SK-N-SH (cell line): Measurements from ENCODE around the gene CDCP2. TPM values are rescaled to one million over a fixed set of nuclear protein-coding genes. Genes with fewer than 3 reads are reported as not detected.

Experiments
- CTCF ChIA-PET: fragments of 300-600, 350-600 bp; formaldehyde crosslinking; extraction: SDS; loops from one replicate; lab custom pipeline; 2021; lab: Yijun Ruan, JAX
- POLR2A ChIA-PET: fragments of 350-600 bp; sonication (Branson Sonifier 250); formaldehyde crosslinking; extraction: SDS; loops from one replicate; lab custom pipeline; 2020; ENCODE audit warnings: antibody characterized with exemption, inconsistent platforms; lab: Yijun Ruan, JAX
- DNase-seq: peaks from one replicate; pipeline ENCODE4 v3.0.0; 2012
- H2AFZ ChIP-seq: fragments of 200-600 bp; sonication (generic); 2 replicates; pipeline ENCODE4 v1.8.1; 2016; ENCODE audit warnings: antibody characterized with exemption, mild to moderate bottlenecking, low read depth
- H3F3A ChIP-seq: fragments of 200-600 bp; sonication (generic); replicated peaks from 2 replicates; pipeline ENCODE3; 2016; ENCODE audit warnings: antibody characterized with exemption, mild to moderate bottlenecking; ENCODE audit not compliant: insufficient read depth
- H3K27ac ChIP-seq, 2 experiments: fragments of 200-500 bp in 1 of 2; fragments of 200-600 bp in 1 of 2; sonication (Bioruptor generic) in 1 of 2; sonication (generic), shearing (Covaris generic) in 1 of 2; 2 replicates each; pipeline versions ENCODE4 v1.5.1 to v1.6.1; 2014 to 2016; ENCODE audit warnings: low read depth in 2 of 2, inconsistent platforms in 1 of 2, low read length in 1 of 2, mild to moderate bottlenecking in 1 of 2, mixed read lengths in 1 of 2
- H3K27me3 ChIP-seq: fragments of 200-600 bp; sonication (generic), shearing (Covaris generic); 2 replicates; pipeline ENCODE4 v1.6.1; 2016; ENCODE audit warnings: mixed run types; ENCODE audit not compliant: insufficient read depth
- H3K36me3 ChIP-seq, 2 experiments: fragments of 200-500 bp in 1 of 2; fragments of 200-600 bp in 1 of 2; sonication (Bioruptor generic) in 1 of 2; sonication (generic) in 1 of 2; replicated peaks in 1 of 2; 2 replicates each; pipeline versions ENCODE3 to v1.5.1; 2014 to 2016; ENCODE audit warnings: low read length in 1 of 2, mild to moderate bottlenecking in 1 of 2; ENCODE audit not compliant: insufficient read depth in 2 of 2, control insufficient read depth in 1 of 2
- H3K4me1 ChIP-seq, 2 experiments: fragments of 200-500 bp in 1 of 2; fragments of 200-600 bp in 1 of 2; sonication (Bioruptor generic) in 1 of 2; sonication (generic), shearing (Covaris generic) in 1 of 2; 2 replicates each; pipeline versions ENCODE4 v1.5.1 to v1.6.1; 2014 to 2016; ENCODE audit warnings: low read depth in 1 of 2, low read length in 1 of 2, mixed run types in 1 of 2; ENCODE audit not compliant: insufficient read depth in 2 of 2, control insufficient read depth in 1 of 2
- H3K4me2 ChIP-seq: fragments of 200-600 bp; sonication (generic), shearing (Covaris generic); 2 replicates; pipeline ENCODE4 v1.6.1; 2017; ENCODE audit warnings: mixed run types
- H3K4me3 ChIP-seq, 2 experiments: fragments of 200-500 bp in 1 of 2; fragments of 200-600 bp in 1 of 2; sonication (Bioruptor generic) in 1 of 2; sonication (generic), shearing (Covaris generic) in 1 of 2; 2 replicates each; pipeline versions ENCODE4 v1.5.1 to v1.8.1; 2014 to 2016; ENCODE audit warnings: low read depth in 2 of 2, inconsistent platforms in 1 of 2, low read length in 1 of 2, mild to moderate bottlenecking in 1 of 2, mixed read lengths in 1 of 2, moderate library complexity in 1 of 2
- H3K79me2 ChIP-seq: fragments of 200-600 bp; sonication (generic); 2 replicates; pipeline ENCODE4 v1.8.1; 2017; ENCODE audit warnings: mild to moderate bottlenecking; ENCODE audit not compliant: insufficient read depth
- H3K9ac ChIP-seq: fragments of 200-600 bp; sonication (generic); 2 replicates; pipeline ENCODE4 v1.6.1; 2017; ENCODE audit warnings: mixed run types
- H3K9me2 ChIP-seq: fragments of 200-600 bp; sonication (generic); 2 replicates; pipeline ENCODE4 v1.6.1; 2017; ENCODE audit warnings: mixed run types
- H3K9me3 ChIP-seq: fragments of 200-600 bp; sonication (generic); 2 replicates; pipeline ENCODE4 v1.6.1; 2017; ENCODE audit warnings: mixed run types, mild to moderate bottlenecking, moderate library complexity
- H4K20me1 ChIP-seq: fragments of 200-600 bp; sonication (generic); 2 replicates; pipeline ENCODE4 v1.6.1; 2017; ENCODE audit warnings: mild to moderate bottlenecking, mixed run types; ENCODE audit not compliant: insufficient read depth
- CHD2 ChIP-seq: fragments of 150-350 bp; IDR thresholded peaks from 2 replicates; pipeline ENCODE4 v1.6.1; 2018; ENCODE audit warnings: low read length; ENCODE audit not compliant: partially characterized antibody
- EZH2phosphoT487 ChIP-seq: fragments of 200-600 bp; sonication (generic); IDR thresholded peaks from 2 replicates; pipeline ENCODE4 v1.6.1; 2017; ENCODE audit warnings: low read depth, mixed run types, mild to moderate bottlenecking, antibody characterized with exemption, moderate library complexity, borderline replicate concordance
- FOSL2 ChIP-seq: IDR thresholded peaks from 2 replicates; pipeline ENCODE4 v1.4.0; 2012; ENCODE audit warnings: low read depth, mild to moderate bottlenecking, moderate library complexity, borderline replicate concordance
- FOXM1 ChIP-seq: IDR thresholded peaks from 2 replicates; pipeline ENCODE4 v1.4.0; 2012; ENCODE audit warnings: low read depth, mild to moderate bottlenecking
- GATA2 ChIP-seq: sonication (generic); formaldehyde crosslinking; IDR thresholded peaks from 2 replicates; pipeline ENCODE4 v1.5.0; 2020; ENCODE audit warnings: mild to moderate bottlenecking, missing genetic modification reagents
- IRF3 ChIP-seq: fragments of 150-350 bp; IDR thresholded peaks from 2 replicates; pipeline ENCODE4 v1.6.1; 2016; ENCODE audit warnings: mild to moderate bottlenecking, low read depth, low read length
- JUND ChIP-seq: IDR thresholded peaks from 2 replicates; pipeline ENCODE4 v1.4.0; 2012
- MEF2A ChIP-seq: IDR thresholded peaks from 2 replicates; pipeline ENCODE4 v1.4.0; 2012; ENCODE audit warnings: low read depth, borderline replicate concordance
- MXI1 ChIP-seq: IDR thresholded peaks from 2 replicates; pipeline ENCODE4 v1.6.1; 2012; ENCODE audit warnings: mild to moderate bottlenecking, low read depth, low read length, improper control_type of control experiment
- NRF1 ChIP-seq: IDR thresholded peaks from 2 replicates; pipeline ENCODE4 v1.6.1; 2012; ENCODE audit warnings: low read depth, mild to moderate bottlenecking, low read length
- PBX3 ChIP-seq: IDR thresholded peaks from 2 replicates; pipeline ENCODE4; 2012
- POLR2AphosphoS5 ChIP-seq: IDR thresholded peaks from 2 replicates; pipeline ENCODE4 v1.6.1; 2012; ENCODE audit warnings: low read depth, low read length
- RAD21 ChIP-seq: IDR thresholded peaks from 2 replicates; pipeline ENCODE4 v1.6.1; 2012; ENCODE audit warnings: mild to moderate bottlenecking, low read length
- RFX5 ChIP-seq: IDR thresholded peaks from 2 replicates; pipeline ENCODE4 v1.6.1; 2012; ENCODE audit warnings: mild to moderate bottlenecking, improper control_type of control experiment, low read length
- RXRA ChIP-seq: IDR thresholded peaks from 2 replicates; pipeline ENCODE4 v1.4.0; 2012; ENCODE audit warnings: low read depth, mild to moderate bottlenecking, borderline replicate concordance
- SIN3A ChIP-seq: IDR thresholded peaks from 2 replicates; pipeline ENCODE4 v1.6.1; 2012; ENCODE audit warnings: low read depth, mild to moderate bottlenecking, low read length, moderate library complexity, borderline replicate concordance
- SMC3 ChIP-seq: IDR thresholded peaks from 2 replicates; pipeline ENCODE4 v1.6.1; 2012; ENCODE audit warnings: low read depth, low read length, improper control_type of control experiment
- TAF1 ChIP-seq: IDR thresholded peaks from 2 replicates; pipeline ENCODE4 v1.6.1; 2012; ENCODE audit warnings: low read depth, mild to moderate bottlenecking, low read length, moderate library complexity, borderline replicate concordance
- TCF12 ChIP-seq: IDR thresholded peaks from 2 replicates; pipeline ENCODE4 v1.4.0; 2012
- USF1 ChIP-seq: IDR thresholded peaks from 2 replicates; pipeline ENCODE4 v1.4.0; 2012; ENCODE audit warnings: low read depth, borderline replicate concordance
- USF2 ChIP-seq: fragments of 150-350 bp; IDR thresholded peaks from 2 replicates; pipeline ENCODE4 v1.6.1; 2017; ENCODE audit warnings: antibody characterized with exemption, low read length, low read depth, borderline replicate concordance
- WGBS: methylation state at CpG from one replicate; pipeline ENCODE4 v1.1.6; 2017; ENCODE audit warnings: low lambda C conversion rate; 5-methylcytosine and 5-hydroxymethylcytosine counted together
- polyA plus RNA-seq, 3 experiments: library from polyadenylated mRNA; depleted of rRNA; stranded (reverse); fragments of >200 nt; gene quantifications; 2 replicates each; pipeline ENCODE4 v1.2.3, GENCODE V29; 2012

The CDCP2 gene
- polyA plus RNA-seq, 1 of the 3 experiments (the other 2 are of a cell fraction) = not detected

GRCh38 chr1:54199765-54200518, 47.1 kb upstream of the CDCP2 start, which contains the start of the genes CYB5RL and MRPL37 (continued):
- TF ChIP-seq USF2 (no peak), TAF1 (peak; percentile 86), IRF3 (peak; percentile 69), MEF2A (no peak), USF1 (peak; percentile 65; the same call in 1 of the 2 replicates), NRF1 (0 out of 2 replicates have a peak, but pooled peaks have one; percentile 15), EZH2phosphoT487 (no peak), POLR2AphosphoS5 (peak; percentile 90), SMC3 (no peak), TCF12 (no peak)
- TF ChIP-seq, all 33 proteins: peak for 13

GRCh38 chr1:54199151-54199764, 46.5 kb upstream of the CDCP2 start:
- Histone ChIP-seq H3K4me2 (peak overlapping the region; percentile 85), H3K9me2 (no peaks in the 10 kb centered on the region), H3K4me3 (peak overlapping the region; percentile 90 to 96), H3K36me3 (peaks cover 0 to under 1% of the 10 kb centered on the region in 2 experiments), H3F3A (no peaks in the 10 kb centered on the region), H2AFZ (peak overlapping the region; percentile 70), H3K4me1 (peaks cover 0 to 14% of the 10 kb centered on the region in 2 experiments; a peak in 2 of 4 replicates), H3K27ac (peak overlapping the region in 1 of 2 experiments; percentile 8; a peak in 1 of 4 replicates), H3K9ac (peak overlapping the region; percentile 92), H3K79me2 (peaks cover 41% of the 10 kb centered on the region), H3K27me3 (no peaks in the 10 kb centered on the region), H4K20me1 (no peaks in the 10 kb centered on the region), H3K9me3 (no peaks in the 10 kb centered on the region)
- TF ChIP-seq RFX5 = no peak
- no peak for TF ChIP-seq TAF1
- TF ChIP-seq CHD2 = no peak
- no peak for TF ChIP-seq PBX3
- TF ChIP-seq FOXM1 = no peak
- no peak for TF ChIP-seq GATA2 (CRISPR knock-in tag)
- no peak for TF ChIP-seq JUND
- TF ChIP-seq MXI1 = no peak
- TF ChIP-seq RXRA = no peak
- TF ChIP-seq USF2 = no peak
- no peak for TF ChIP-seq SIN3A
- no peak for TF ChIP-seq FOSL2
- no peak for TF ChIP-seq RAD21
- no peak for TF ChIP-seq IRF3
- WGBS = 25% methylated on average over 17 of the region's 17 CpGs
- no peak for DNase-seq
- ChIA-PET CTCF (interaction anchor here (1.0 to 2.1 kb wide), 7 partner anchors 12 to 348 kb away, joined by 3 to 8 read pairs (median 4); partner anchors contain the start of gene ACOT11), POLR2A (interaction anchor here (0.6 to 1.9 kb wide), 2 partner anchors 21 to 208 kb away, joined by 4 read pairs; no protein-coding TSS in a partner anchor)
